Esophagus muscularis mucosa (tissue), 4 donors: ENCODE data around the gene KRTAP22-1. TPM values are rescaled to one million over a fixed set of nuclear protein-coding genes. Genes with fewer than 3 reads are reported as not detected.

Experiments used
- DNase-seq: peaks from one replicate; pipeline ENCODE4 v3.0.0-alpha.2; 2017; ENCODE audit errors: extremely low spot score
- H3K27ac ChIP-seq, 4 donors: fragments of 200-600 bp; sonication (generic); replicated peaks in 1 of 4; 1 replicate in 3 of 4; 2 replicates in 1 of 4; pipeline ENCODE4 v1.5.1; 2016 to 2019; ENCODE audit warnings: mild to moderate bottlenecking in 1 of 4
- H3K27me3 ChIP-seq, 4 donors: fragments of 200-600 bp; sonication (generic); one replicate each; pipeline versions ENCODE4 v1.5.1 to v1.6.0; 2016 to 2019
- H3K36me3 ChIP-seq, 4 donors: fragments of 200-600 bp; sonication (generic); one replicate each; pipeline ENCODE4 v1.5.1; 2016 to 2019
- H3K4me1 ChIP-seq, 4 donors: fragments of 200-600 bp; sonication (generic); one replicate each; pipeline ENCODE4 v1.5.1; 2016 to 2019
- H3K4me3 ChIP-seq, 4 donors: fragments of 200-600 bp; sonication (generic); 1 replicate in 2 of 4; 2 replicates in 2 of 4; pipeline ENCODE4 v1.5.1; 2016 to 2019; ENCODE audit warnings: mild to moderate bottlenecking in 4 of 4, moderate library complexity in 1 of 4
- H3K9me3 ChIP-seq, 4 donors: fragments of 200-600 bp; sonication (generic); 1 replicate in 3 of 4; 2 replicates in 1 of 4; pipeline ENCODE4 v1.5.1; 2016 to 2019
- CTCF ChIP-seq, 3 experiments: fragments of 200-600 bp in 2 of 3; fragments of 450-650 bp in 1 of 3; sonication (generic) in 2 of 3; IDR thresholded peaks; one replicate each; pipeline ENCODE4 v1.5.1; 2017 to 2019; ENCODE audit warnings: antibody characterized with exemption in 3 of 3, mild to moderate bottlenecking in 2 of 3, moderate library complexity in 1 of 3
- EP300 ChIP-seq: sonication (generic); formaldehyde crosslinking; IDR thresholded peaks from one replicate; pipeline ENCODE4 v1.6.1; 2017; ENCODE audit warnings: antibody characterized with exemption
- POLR2A ChIP-seq: fragments of 450-650 bp; IDR thresholded peaks from one replicate; pipeline ENCODE4 v1.6.1; 2017; ENCODE audit warnings: antibody characterized with exemption, moderate library complexity, mild to moderate bottlenecking, low read depth
- POLR2AphosphoS5 ChIP-seq, 2 donors: sonication (generic); formaldehyde crosslinking; IDR thresholded peaks; one replicate each; pipeline ENCODE4 v1.6.1; 2017; ENCODE audit warnings: antibody characterized with exemption in 2 of 2
- WGBS: methylation state at CpG from one replicate; pipeline ENCODE4 v1.1.5; 2018; 5-methylcytosine and 5-hydroxymethylcytosine counted together
- intact Hi-C: fragments of 100-400 bp; cut with DNase I; formaldehyde crosslinking; loops from one replicate; pipeline ENCODE4 v1.15.1; 2023
- total RNA-seq, 4 donors: library from RNA; depleted of rRNA; stranded (reverse); fragments of >200 nt; gene quantifications; one replicate each; pipeline versions ENCODE4 v1.1.0 to v1.2.1, GENCODE V29; 2016

Gene KRTAP22-1
- total RNA-seq, 4 donors from 2014 or later = not detected

- H3K36me3 ChIP-seq = no peaks in the 10 kb centered on the region
- TF ChIP-seq POLR2AphosphoS5 (IDR thresholded peaks at IDR 0.05) (no peak), EP300 (no peak), POLR2A (no peak), CTCF (IDR thresholded peaks at IDR 0.05) (no peak)
- no peak overlapping the region for H3K4me3 ChIP-seq
- H3K4me1 ChIP-seq = no peaks in the 10 kb centered on the region
- intact Hi-C loops = no loop called here
- no peaks in the 10 kb centered on the region for H3K27me3 ChIP-seq
- peaks cover 0 to 5% (median 0%) of the 10 kb centered on the region in 4 donors for H3K9me3 ChIP-seq
- WGBS = 70% methylated on average over 3 of the region's 3 CpGs
- H3K27ac ChIP-seq = no peak overlapping the region
- no peak for DNase-seq
Measured at GRCh38 chr21:30580132-30580531, 20.8 kb upstream of the KRTAP22-1 start.

GRCh38 chr21:30582870-30583269 is 18.0 kb upstream of the KRTAP22-1 start:
- TF ChIP-seq POLR2AphosphoS5 (IDR thresholded peaks at IDR 0.05) (no peak), POLR2A (no peak), EP300 (no peak), CTCF (IDR thresholded peaks at IDR 0.05) (no peak)
- no peaks in the 10 kb centered on the region for H3K36me3 ChIP-seq
- WGBS = 83% methylated on average over 1 of the region's 1 CpG
- DNase-seq = no peak
- H3K4me3 ChIP-seq = no peak overlapping the region
- no peak overlapping the region for H3K27ac ChIP-seq
- intact Hi-C loops = no loop called here
- no peaks in the 10 kb centered on the region for H3K4me1 ChIP-seq
- H3K27me3 ChIP-seq = no peaks in the 10 kb centered on the region
- H3K9me3 ChIP-seq = peaks cover 0 to 5% (median 0%) of the 10 kb centered on the region in 4 donors

- no peak for DNase-seq
- no peaks in the 10 kb centered on the region for H3K27me3 ChIP-seq
- H3K27ac ChIP-seq = no peak within 1 kb of the TSS
- no peaks in the 10 kb centered on the region for H3K9me3 ChIP-seq
- H3K4me1 ChIP-seq = no peaks in the 10 kb centered on the region
- no peak for TF ChIP-seq POLR2AphosphoS5 (IDR thresholded peaks at IDR 0.05)
- no peak for TF ChIP-seq EP300
- no peak for TF ChIP-seq CTCF (IDR thresholded peaks at IDR 0.05)
- TF ChIP-seq POLR2A = no peak
- no peak within 1 kb of the TSS for H3K4me3 ChIP-seq
- no peaks in the 10 kb centered on the region for H3K36me3 ChIP-seq
- intact Hi-C loops = no loop called here
Measured at GRCh38 chr21:30590297-30590696, 10.6 kb upstream of the KRTAP22-1 start, which contains the start of gene KRTAP22-2. KRTAP22-2 (minus strand) TSS chr21:30590397.

GRCh38 chr21:30592140-30592539 is 8.7 kb upstream of the KRTAP22-1 start, which contains the start of gene KRTAP6-3:
KRTAP6-3 (plus strand) TSS chr21:30592440; CDS start chr21:30592446, 6 bp downstream.
- no peak within 1 kb of the TSS for H3K27ac ChIP-seq
- no peaks in the 10 kb centered on the region for H3K4me1 ChIP-seq
- TF ChIP-seq POLR2AphosphoS5 (IDR thresholded peaks at IDR 0.05) = no peak
- TF ChIP-seq EP300 = no peak
- no peak for TF ChIP-seq POLR2A
- TF ChIP-seq CTCF (IDR thresholded peaks at IDR 0.05) = no peak
- H3K36me3 ChIP-seq = no peaks in the 10 kb centered on the region
- 78% methylated on average over 4 of the region's 4 CpGs for WGBS
- DNase-seq = no peak
- H3K9me3 ChIP-seq = no peaks in the 10 kb centered on the region
- intact Hi-C loops = no loop called here
- H3K27me3 ChIP-seq = no peaks in the 10 kb centered on the region
- no peak within 1 kb of the TSS for H3K4me3 ChIP-seq

- 87% methylated on average over 6 of the region's 6 CpGs for WGBS
- H3K4me1 ChIP-seq = no peaks in the 10 kb centered on the region
- TF ChIP-seq EP300 (no peak), CTCF (IDR thresholded peaks at IDR 0.05) (no peak), POLR2AphosphoS5 (IDR thresholded peaks at IDR 0.05) (no peak), POLR2A (no peak)
- DNase-seq = no peak
- H3K36me3 ChIP-seq = no peaks in the 10 kb centered on the region
- H3K27ac ChIP-seq = no peak within 1 kb of the TSS
- H3K27me3 ChIP-seq = no peaks in the 10 kb centered on the region
- intact Hi-C loops = no loop called here
- no peaks in the 10 kb centered on the region for H3K9me3 ChIP-seq
- no peak within 1 kb of the TSS for H3K4me3 ChIP-seq
Measured at GRCh38 chr21:30598802-30599201, 2.1 kb upstream of the KRTAP22-1 start, which contains the start of gene KRTAP6-2. KRTAP6-2 (minus strand) TSS chr21:30598902; CDS start chr21:30598874, 28 bp downstream.
